ENCODE results near the gene RPS14. TPM values are rescaled to one million over a fixed set of nuclear protein-coding genes. Genes with fewer than 3 reads are reported as not detected.

The RPS14 gene
- polyA plus RNA-seq, 1 donor (not counting 4 experiments of a cell fraction or from before 2014, with no cell fraction given) = 3,540 TPM

DNA sequence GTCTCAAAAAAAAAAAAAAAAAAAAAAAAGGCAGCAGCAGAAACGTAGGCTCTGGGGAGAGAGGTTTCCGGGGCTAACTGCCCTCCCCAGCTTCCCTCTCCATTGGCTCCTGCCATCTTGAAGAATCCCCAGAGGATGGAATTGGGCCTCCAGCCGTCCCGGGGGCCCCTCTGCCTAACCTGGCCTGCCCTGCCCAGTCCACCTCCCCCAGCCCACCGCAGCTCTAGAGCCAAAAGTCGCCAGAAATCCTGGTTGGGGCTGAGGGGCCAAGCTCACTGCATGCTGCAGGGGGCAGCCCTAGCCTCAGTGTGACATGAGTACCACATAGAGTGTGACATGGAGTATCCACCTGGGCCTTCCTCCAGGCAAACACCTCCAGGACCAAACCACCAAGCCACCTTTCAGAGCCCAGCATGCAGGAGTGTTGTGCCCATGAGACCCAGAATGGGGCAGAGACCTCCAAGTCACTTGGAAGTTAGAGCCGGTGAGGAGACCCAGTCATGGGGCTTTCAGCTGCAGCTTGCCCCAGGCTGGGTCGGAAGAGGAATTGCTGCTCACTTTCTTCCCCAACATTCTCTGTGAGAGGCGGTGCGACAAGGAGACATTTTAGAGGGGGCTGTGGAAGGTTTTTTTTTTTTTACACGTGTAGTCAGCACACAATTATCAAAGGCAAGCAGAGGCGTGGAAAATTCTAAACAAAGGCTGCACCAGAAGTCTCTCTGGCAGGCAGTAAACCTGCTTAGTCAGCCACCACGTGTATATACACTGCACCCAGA is 54.4 kb downstream of the RPS14 start:
- Histone ChIP-seq H3K27ac (ENCODE audit: control insufficient read depth, insufficient read depth, low read length) (no peak overlapping the region), H3K9me1 (ENCODE audit: control insufficient read depth, extremely low read depth, insufficient read depth, low read length) (no peaks in the 10 kb centered on the region), H3K4me1 (ENCODE audit: control insufficient read depth, extremely low read depth, insufficient read depth, low read length) (no peaks in the 10 kb centered on the region), H3K36me3 (ENCODE audit: control insufficient read depth in 2 of 2, extremely low read depth in 1 of 2, insufficient read depth in 2 of 2, low read length in 2 of 2) (peaks cover 44 to 78% of the 10 kb centered on the region in 2 experiments), H3K9me3 (ENCODE audit: control insufficient read depth, low read depth, low read length) (no peaks in the 10 kb centered on the region), H2AFZ (ENCODE audit: control insufficient read depth, low read length) (no peak overlapping the region), H4K20me1 (ENCODE audit: control insufficient read depth, extremely low read depth, insufficient read depth, low read length) (no peaks in the 10 kb centered on the region), H3K9ac (ENCODE audit: control insufficient read depth, extremely low read depth, insufficient read depth, low read length) (no peak overlapping the region), H3K79me2 (ENCODE audit: control insufficient read depth, insufficient read depth, low read length) (no peaks in the 10 kb centered on the region), H3K4me3 (ENCODE audit: control insufficient read depth in 2 of 3, extremely low read depth in 1 of 3, insufficient read depth in 2 of 3, low read depth in 1 of 3, low read length in 3 of 3) (no peak overlapping the region), H3K27me3 (ENCODE audit: control insufficient read depth, extremely low read depth, insufficient read depth, low read length) (no peaks in the 10 kb centered on the region), H3K4me2 (ENCODE audit: control insufficient read depth, extremely low read depth, insufficient read depth, low read depth, low read length) (no peak overlapping the region)
- FAIRE-seq (no peak), DNase-seq (ENCODE audit: low read depth, low spot score) (no peak)
- dilution Hi-C loops (cut with MboI; ENCODE audit: extremely low pct_ligation_motif_present, low sequenced_read_pairs) = no loop called here
- TF ChIP-seq EZH2 (IDR thresholded peaks at IDR 0.05; ENCODE audit: low read length) = no peak
- TF ChIP-seq, protein P1, sequence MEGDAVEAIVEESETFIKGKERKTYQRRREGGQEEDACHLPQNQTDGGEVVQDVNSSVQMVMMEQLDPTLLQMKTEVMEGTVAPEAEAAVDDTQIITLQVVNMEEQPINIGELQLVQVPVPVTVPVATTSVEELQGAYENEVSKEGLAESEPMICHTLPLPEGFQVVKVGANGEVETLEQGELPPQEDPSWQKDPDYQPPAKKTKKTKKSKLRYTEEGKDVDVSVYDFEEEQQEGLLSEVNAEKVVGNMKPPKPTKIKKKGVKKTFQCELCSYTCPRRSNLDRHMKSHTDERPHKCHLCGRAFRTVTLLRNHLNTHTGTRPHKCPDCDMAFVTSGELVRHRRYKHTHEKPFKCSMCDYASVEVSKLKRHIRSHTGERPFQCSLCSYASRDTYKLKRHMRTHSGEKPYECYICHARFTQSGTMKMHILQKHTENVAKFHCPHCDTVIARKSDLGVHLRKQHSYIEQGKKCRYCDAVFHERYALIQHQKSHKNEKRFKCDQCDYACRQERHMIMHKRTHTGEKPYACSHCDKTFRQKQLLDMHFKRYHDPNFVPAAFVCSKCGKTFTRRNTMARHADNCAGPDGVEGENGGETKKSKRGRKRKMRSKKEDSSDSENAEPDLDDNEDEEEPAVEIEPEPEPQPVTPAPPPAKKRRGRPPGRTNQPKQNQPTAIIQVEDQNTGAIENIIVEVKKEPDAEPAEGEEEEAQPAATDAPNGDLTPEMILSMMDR (optimal IDR thresholded peaks at IDR 0.05 in 1 of 3, IDR thresholded peaks at IDR 0.05 in 1 of 3, conservative IDR thresholded peaks at IDR 0.05 in 1 of 3; ENCODE audit: extremely low read depth in 1 of 3, insufficient read depth in 2 of 3, low read length in 3 of 3) = peak in 1 of 3 experiments; percentile 19

DNA sequence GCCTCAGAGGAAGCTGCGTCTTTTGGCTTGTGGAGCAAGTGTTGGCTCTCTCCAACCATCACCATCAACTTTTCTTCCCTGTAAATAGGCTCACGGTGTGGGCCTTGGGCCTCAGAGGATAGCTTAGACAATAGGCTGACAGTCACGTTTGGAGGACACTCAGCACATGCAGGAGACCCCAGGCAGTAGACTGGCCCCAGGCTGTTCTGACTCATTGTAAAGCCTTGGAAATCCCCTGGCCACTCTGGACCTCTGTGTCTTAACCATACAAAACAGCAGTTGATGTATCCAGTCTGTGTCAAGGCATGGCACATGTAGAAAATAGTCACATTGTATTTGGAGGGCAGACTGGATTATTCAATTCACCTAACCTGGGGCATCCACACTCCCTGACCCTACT is 55.4 kb downstream of the RPS14 start:
- no peaks in the 10 kb centered on the region for H3K4me1 ChIP-seq (ENCODE audit: control insufficient read depth, extremely low read depth, insufficient read depth, low read length)
- H3K9ac ChIP-seq (ENCODE audit: control insufficient read depth, extremely low read depth, insufficient read depth, low read length) = no peak overlapping the region
- H3K79me2 ChIP-seq (ENCODE audit: control insufficient read depth, insufficient read depth, low read length) = no peaks in the 10 kb centered on the region
- H3K36me3 ChIP-seq (ENCODE audit: control insufficient read depth in 2 of 2, extremely low read depth in 1 of 2, insufficient read depth in 2 of 2, low read length in 2 of 2) = peaks cover 42 to 81% of the 10 kb centered on the region in 2 experiments
- H4K20me1 ChIP-seq (ENCODE audit: control insufficient read depth, extremely low read depth, insufficient read depth, low read length) = no peaks in the 10 kb centered on the region
- DNase-seq (ENCODE audit: low read depth, low spot score) (no peak), FAIRE-seq (no peak)
- no peak for TF ChIP-seq EZH2 (IDR thresholded peaks at IDR 0.05; ENCODE audit: low read length)
- TF ChIP-seq, protein P1 (optimal IDR thresholded peaks at IDR 0.05 in 1 of 3, IDR thresholded peaks at IDR 0.05 in 1 of 3, conservative IDR thresholded peaks at IDR 0.05 in 1 of 3; ENCODE audit: extremely low read depth in 1 of 3, insufficient read depth in 2 of 3, low read length in 3 of 3) = no peak
- no peaks in the 10 kb centered on the region for H3K27me3 ChIP-seq (ENCODE audit: control insufficient read depth, extremely low read depth, insufficient read depth, low read length)
- H3K9me1 ChIP-seq (ENCODE audit: control insufficient read depth, extremely low read depth, insufficient read depth, low read length) = no peaks in the 10 kb centered on the region
- H3K4me3 ChIP-seq (ENCODE audit: control insufficient read depth in 2 of 3, extremely low read depth in 1 of 3, insufficient read depth in 2 of 3, low read depth in 1 of 3, low read length in 3 of 3) = no peak overlapping the region
- no peak overlapping the region for H3K27ac ChIP-seq (ENCODE audit: control insufficient read depth, insufficient read depth, low read length)
- no peaks in the 10 kb centered on the region for H3K9me3 ChIP-seq (ENCODE audit: control insufficient read depth, low read depth, low read length)
- dilution Hi-C loops (cut with MboI; ENCODE audit: extremely low pct_ligation_motif_present, low sequenced_read_pairs) = no loop called here
- H3K4me2 ChIP-seq (ENCODE audit: control insufficient read depth, extremely low read depth, insufficient read depth, low read depth, low read length) = no peak overlapping the region
- no peak overlapping the region for H2AFZ ChIP-seq (ENCODE audit: control insufficient read depth, low read length)
